GM19023 (cell line): ENCODE measurements around the gene IKBKG.
A peak's percentile ranks its signal among the peaks of the same experiment; 100 is the strongest.
"Not testable (repeated sequence)": the region's sequence is repeated elsewhere in the genome, so short reads cannot be mapped to it uniquely, and the experiment has no call there.

Experiments
- ATAC-seq: cut with Tn5 transposase; IDR thresholded peaks from one replicate; pipeline ENCODE4 v1.9.1; 2021; ENCODE audit warnings: mild to moderate bottlenecking, moderate library complexity; ENCODE audit not compliant: unreplicated experiment

Gene IKBKG

GRCh38 chrX:154547245-154548027 is at the start of gene IKBKG:
IKBKG (plus strand) TSS chrX:154547620; CDS start chrX:154552003, 4,383 bp downstream.
- peak; percentile 82 for ATAC-seq

- ATAC-seq, result not testable (repeated sequence)
Observed at GRCh38 chrX:154501423-154501822, 46.0 kb upstream of the IKBKG start.

- no peak for ATAC-seq
Observed at GRCh38 chrX:154502098-154502497, 45.3 kb upstream of the IKBKG start.

- ATAC-seq, result no peak
Observed at GRCh38 chrX:154502989-154503388, 44.4 kb upstream of the IKBKG start.

- no peak for ATAC-seq
Observed at GRCh38 chrX:154505734-154506133, 41.7 kb upstream of the IKBKG start.

- ATAC-seq, result no peak
Observed at GRCh38 chrX:154506483-154507332, 40.7 kb upstream of the IKBKG start.

- no peak for ATAC-seq
Observed at GRCh38 chrX:154507673-154508383, 39.6 kb upstream of the IKBKG start.

GRCh38 chrX:154508384-154508745 is 39.1 kb upstream of the IKBKG start:
- no peak for ATAC-seq

GRCh38 chrX:154509455-154509854 is 38.0 kb upstream of the IKBKG start:
- ATAC-seq, result no peak

- no peak for ATAC-seq
Observed at GRCh38 chrX:154511761-154512160, 35.7 kb upstream of the IKBKG start.

GRCh38 chrX:154512879-154513553 is 34.4 kb upstream of the IKBKG start:
- ATAC-seq, result no peak

GRCh38 chrX:154513716-154514115 is 33.7 kb upstream of the IKBKG start:
- ATAC-seq, result no peak

GRCh38 chrX:154515090-154515965 is 32.1 kb upstream of the IKBKG start:
- ATAC-seq, result no peak

- ATAC-seq, result peak; percentile 86
Observed at GRCh38 chrX:154515966-154516655, 31.3 kb upstream of the IKBKG start, which contains the start of gene FAM3A. FAM3A (minus strand) TSS chrX:154516232; CDS start chrX:154515772, 460 bp downstream.

- ATAC-seq, result no peak
Observed at GRCh38 chrX:154516656-154517100, 30.7 kb upstream of the IKBKG start.

GRCh38 chrX:154517101-154517781 is 30.2 kb upstream of the IKBKG start:
- no peak for ATAC-seq

GRCh38 chrX:154519389-154519788 is 28.0 kb upstream of the IKBKG start:
- ATAC-seq, result no peak
